DMS114 treated with DMSO at 0.1 percent for 48 hours (cell line): ENCODE results near the gene OR51T1.

Experiments
- DNase-seq: peaks from one replicate; lab custom pipeline; 2025; ENCODE audit not compliant: unreplicated experiment; lab: John Stamatoyannopoulos, UW

OR51T1 gene

GRCh38 chr11:4924239-4924638, 42.5 kb downstream of the OR51T1 start, which contains the start of gene OR51G1:
OR51G1 (minus strand) TSS chr11:4924339; CDS start chr11:4924339, 0 bp downstream.
- no peak for DNase-seq

GRCh38 chr11:4926608-4927007, 44.9 kb downstream of the OR51T1 start:
- DNase-seq = no peak
